HepG2 (cell line): ENCODE data around the gene XXYLT1.

ENCODE experiments used
- CTCF ChIP-seq: sonication (generic); formaldehyde crosslinking; IDR thresholded peaks from 2 replicates; pipeline ENCODE4 v1.5.0; 2020; ENCODE audit warnings: mild to moderate bottlenecking, missing genetic modification reagents, moderate library complexity
- KLF16 ChIP-seq, 2 experiments: sonication (generic) in 1 of 2; formaldehyde crosslinking in 1 of 2; IDR thresholded peaks; 2 replicates each; pipeline versions ENCODE4 v1.6.1 to v1.8.0; 2016 to 2023; ENCODE audit warnings: missing genetic modification reagents in 2 of 2, missing compliant biosample characterization in 1 of 2
- ZNF180 ChIP-seq: sonication (generic); formaldehyde crosslinking; IDR thresholded peaks from 2 replicates; pipeline ENCODE4 v1.4.0; 2020; ENCODE audit warnings: low read depth, missing genetic modification reagents, borderline replicate concordance

- TF ChIP-seq CTCF (CRISPR knock-in tag) (peak; percentile 26; the same call in 1 of the 2 replicates), ZNF180 (no peak), KLF16 (CRISPR knock-in tag; IDR thresholded peaks at IDR 0.05) (no peak)
These were observed 211.3 kb downstream of the XXYLT1 start for GRCh38 chr3:195059471-195060216.
